VCaP (cell line): ENCODE data around the gene SNRPD1.
A peak's percentile ranks its signal among the peaks of the same experiment; 100 is the strongest.
"Not testable (repeated sequence)": the region's sequence is repeated elsewhere in the genome, so short reads cannot be mapped to it uniquely, and the experiment has no call there.

Source experiments
- H3K27ac ChIP-seq: fragments of 450-650 bp; 2 replicates; pipeline ENCODE4 v1.5.1; 2017
- TF ChIP-seq, protein P1 (sequence below): fragments of 450-650 bp; conservative IDR thresholded peaks from 2 replicates; pipeline ENCODE4 v1.5.1; 2017; ENCODE audit warnings: mild to moderate bottlenecking, moderate library complexity

The SNRPD1 gene

GRCh38 chr18:21598726-21599584 lies 13.2 kb upstream of the SNRPD1 start:
- TF ChIP-seq, protein P1, sequence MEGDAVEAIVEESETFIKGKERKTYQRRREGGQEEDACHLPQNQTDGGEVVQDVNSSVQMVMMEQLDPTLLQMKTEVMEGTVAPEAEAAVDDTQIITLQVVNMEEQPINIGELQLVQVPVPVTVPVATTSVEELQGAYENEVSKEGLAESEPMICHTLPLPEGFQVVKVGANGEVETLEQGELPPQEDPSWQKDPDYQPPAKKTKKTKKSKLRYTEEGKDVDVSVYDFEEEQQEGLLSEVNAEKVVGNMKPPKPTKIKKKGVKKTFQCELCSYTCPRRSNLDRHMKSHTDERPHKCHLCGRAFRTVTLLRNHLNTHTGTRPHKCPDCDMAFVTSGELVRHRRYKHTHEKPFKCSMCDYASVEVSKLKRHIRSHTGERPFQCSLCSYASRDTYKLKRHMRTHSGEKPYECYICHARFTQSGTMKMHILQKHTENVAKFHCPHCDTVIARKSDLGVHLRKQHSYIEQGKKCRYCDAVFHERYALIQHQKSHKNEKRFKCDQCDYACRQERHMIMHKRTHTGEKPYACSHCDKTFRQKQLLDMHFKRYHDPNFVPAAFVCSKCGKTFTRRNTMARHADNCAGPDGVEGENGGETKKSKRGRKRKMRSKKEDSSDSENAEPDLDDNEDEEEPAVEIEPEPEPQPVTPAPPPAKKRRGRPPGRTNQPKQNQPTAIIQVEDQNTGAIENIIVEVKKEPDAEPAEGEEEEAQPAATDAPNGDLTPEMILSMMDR = no peak
- peak overlapping the region; percentile 98 for H3K27ac ChIP-seq

- TF ChIP-seq, protein P1 = no peak
- H3K27ac ChIP-seq = peak overlapping the region; percentile 98
Measured at GRCh38 chr18:21599585-21600525, 12.3 kb upstream of the SNRPD1 start.

DNA sequence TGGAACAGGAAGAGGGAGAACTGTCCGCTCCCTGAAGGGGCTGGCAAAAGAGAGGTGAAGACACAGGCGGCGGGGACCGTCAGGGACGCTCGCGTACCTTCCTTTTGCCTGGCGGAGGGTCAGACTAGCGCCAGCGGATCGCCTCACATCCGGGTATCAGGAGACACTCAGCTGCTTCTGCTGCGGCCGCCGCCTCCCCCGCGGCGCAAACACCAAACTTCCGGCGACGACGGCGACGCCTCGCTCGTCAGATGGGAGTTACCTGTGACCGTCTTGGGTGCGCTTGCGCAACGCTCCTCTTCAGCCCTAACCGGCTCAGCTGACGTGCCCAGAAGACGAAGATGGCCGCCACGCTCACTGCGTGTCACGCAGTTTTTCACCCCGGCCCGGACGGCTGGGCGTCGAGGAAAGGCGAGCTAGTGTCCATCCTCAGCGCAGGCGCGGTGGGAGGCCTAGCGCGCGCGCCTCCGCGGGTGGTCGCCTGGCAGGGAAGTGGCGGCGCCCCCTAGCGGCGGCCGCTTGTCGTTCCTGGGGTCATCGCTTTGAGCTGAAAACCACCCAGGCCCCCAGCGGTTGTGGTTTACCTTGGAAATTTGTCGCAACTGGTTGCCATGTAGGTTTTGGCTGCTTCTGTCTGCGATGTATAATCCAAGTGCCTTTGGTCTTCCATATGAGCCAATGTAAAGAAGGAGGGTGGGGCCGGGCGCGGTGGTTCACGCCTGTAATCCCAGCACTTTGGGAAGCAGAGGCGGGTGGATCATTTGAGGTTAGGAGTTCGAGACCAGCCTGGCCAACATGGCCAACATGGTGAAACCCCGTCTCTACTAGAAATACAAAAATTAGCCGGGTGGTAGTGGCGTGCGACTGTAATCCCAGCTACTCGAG lies 11.3 kb upstream of the SNRPD1 start, which contains the start of gene ESCO1:
TSS of gene ESCO1 (minus strand) at position 179 of the 885 bp plus-strand sequence. CDS start 25,861 bp downstream, outside the sequence.
- TF ChIP-seq, protein P1 = peak; percentile 97

DNA sequence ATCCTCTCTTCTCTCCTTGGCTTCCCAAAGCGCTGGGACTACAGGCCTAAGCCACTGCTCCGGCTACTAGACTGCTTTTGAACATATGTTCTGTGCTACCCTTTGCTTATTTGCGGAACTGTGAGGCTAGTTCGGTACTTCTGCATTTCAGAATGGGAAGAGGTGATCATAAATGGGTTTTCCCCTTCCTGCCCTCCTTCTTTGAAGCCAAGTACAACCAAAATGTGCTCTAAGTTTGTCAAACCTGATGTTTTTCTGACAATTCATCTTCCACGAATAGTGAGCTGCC lies 9.9 kb upstream of the SNRPD1 start:
- TF ChIP-seq, protein P1 = no peak

More for the DNA sequence above, 11.3 kb upstream of the SNRPD1 start, which contains the start of gene ESCO1:
- H3K27ac ChIP-seq = peak within 1 kb of the TSS; percentile 98

DNA sequence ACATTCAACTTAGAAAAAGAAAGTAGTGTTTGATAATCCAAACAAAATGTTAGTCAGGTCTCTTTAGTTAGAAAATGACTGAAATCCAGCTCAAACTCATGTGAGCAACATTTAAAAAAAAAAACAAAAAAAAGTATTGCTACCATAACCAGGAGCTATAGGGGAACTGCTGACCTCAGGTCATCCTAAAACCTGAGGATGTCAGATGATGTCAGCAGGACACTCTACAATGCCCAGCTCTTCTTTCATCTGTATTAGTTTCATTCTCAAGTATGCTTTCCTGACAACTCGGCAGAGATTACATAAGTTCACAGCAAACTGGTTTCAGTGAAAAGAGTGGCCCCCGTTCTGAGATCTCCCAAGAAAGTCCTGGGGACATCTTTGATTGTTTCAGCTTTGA lies 7.4 kb upstream of the SNRPD1 start:
- no peak overlapping the region for H3K27ac ChIP-seq
- TF ChIP-seq, protein P1 = no peak

More for the DNA sequence above, 9.9 kb upstream of the SNRPD1 start:
- no peak overlapping the region for H3K27ac ChIP-seq

GRCh38 chr18:21605213-21605612 lies 6.9 kb upstream of the SNRPD1 start:
- H3K27ac ChIP-seq = no peak overlapping the region
- TF ChIP-seq, protein P1 = no peak

DNA sequence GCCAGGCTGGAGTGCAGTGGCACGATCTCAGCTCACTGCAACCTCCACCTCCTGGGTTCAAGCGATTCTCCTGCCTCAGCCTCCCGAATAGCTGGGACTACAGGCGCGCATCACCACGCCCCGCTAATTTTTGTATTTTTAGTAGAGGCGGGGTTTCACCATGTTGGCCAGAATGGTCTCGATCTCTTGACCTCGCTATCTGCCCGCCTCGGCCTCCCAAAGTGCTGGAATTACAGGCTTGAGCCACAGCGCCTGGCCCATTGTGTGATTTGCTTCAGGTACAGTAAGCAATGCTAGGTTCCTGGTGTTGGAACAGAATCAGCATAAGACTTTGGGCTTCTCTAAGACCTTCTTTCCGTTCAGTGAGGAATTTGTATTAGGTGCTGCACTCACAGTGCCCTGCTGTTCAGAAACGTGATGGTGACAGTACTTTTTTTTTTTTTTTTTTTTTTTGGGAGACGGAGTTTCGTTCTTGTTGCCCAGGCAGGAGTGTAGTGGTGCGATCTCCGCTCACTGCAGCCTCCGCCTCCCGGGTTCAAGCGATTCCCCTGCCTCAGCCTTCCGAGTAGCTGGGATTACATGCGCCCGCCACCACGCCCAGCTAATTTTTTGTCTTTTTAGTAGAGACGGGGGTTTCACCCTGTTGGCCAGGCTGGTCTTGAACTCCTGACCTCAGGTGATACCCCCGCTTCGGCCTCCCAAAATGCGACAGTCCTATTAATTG lies 551 bp upstream of the SNRPD1 start:
- H3K27ac ChIP-seq = peak overlapping the region; percentile 94

DNA sequence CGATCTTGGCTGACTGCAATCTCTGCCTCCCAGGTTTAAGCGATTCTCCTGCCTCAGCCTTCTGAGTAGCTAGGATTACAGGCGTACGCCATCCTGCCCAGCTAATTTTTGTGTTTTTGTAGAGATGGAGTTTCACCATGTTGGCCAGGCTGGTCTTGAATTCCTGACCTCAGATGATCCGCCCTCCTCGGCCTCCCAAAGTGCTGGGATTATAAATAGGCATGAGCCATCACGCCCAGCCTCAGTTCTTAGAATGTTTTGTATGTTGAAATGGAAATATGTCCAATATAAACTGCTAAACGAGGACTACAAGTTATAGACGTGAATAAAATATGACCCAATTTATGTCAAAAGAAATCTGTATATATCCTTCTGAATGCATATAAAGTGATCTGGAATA lies 9.5 kb downstream of the SNRPD1 start:
- not testable (repeated sequence) for H3K27ac ChIP-seq
